Tibial nerve (tissue), 3 donors: Measurements from ENCODE around the gene MYO18B.

Experiments
- POLR2A ChIP-seq, 2 donors: fragments of 450-650 bp; IDR thresholded peaks; one replicate each; pipeline ENCODE4 v1.6.1; 2017; ENCODE audit warnings: antibody characterized with exemption in 2 of 2, mild to moderate bottlenecking in 2 of 2, moderate library complexity in 2 of 2
- TF ChIP-seq, protein P1 (sequence below), 5 experiments: fragments of 200-600 bp in 3 of 5; fragments of 450-650 bp in 2 of 5; sonication (generic) in 3 of 5; IDR thresholded peaks; one replicate each; pipeline ENCODE4 v1.5.1; 2016 to 2019; ENCODE audit warnings: antibody characterized with exemption in 5 of 5, mild to moderate bottlenecking in 3 of 5, moderate library complexity in 2 of 5

DNA sequence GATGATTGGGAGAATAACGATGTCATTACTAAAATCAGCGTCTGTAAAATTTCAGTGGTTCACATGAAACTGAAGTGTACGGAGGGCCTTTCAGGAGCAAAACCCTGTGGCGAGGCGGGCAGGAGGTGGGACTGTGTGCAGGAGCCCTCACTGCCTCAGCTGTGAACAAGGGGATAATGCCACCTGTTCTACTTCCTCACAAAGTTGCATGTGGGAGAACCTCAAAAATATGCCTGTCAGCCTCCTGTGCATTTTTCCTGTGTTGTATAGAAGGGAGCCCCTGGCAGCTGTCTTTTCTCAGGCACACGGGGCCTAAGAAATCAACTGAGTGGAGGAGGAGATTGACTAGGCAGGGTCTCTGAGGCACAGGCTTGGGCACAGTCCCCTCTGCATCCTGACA is 43.0 kb upstream of the MYO18B start:
- TF ChIP-seq POLR2A (IDR thresholded peaks at IDR 0.05): no peak
- TF ChIP-seq, protein P1, sequence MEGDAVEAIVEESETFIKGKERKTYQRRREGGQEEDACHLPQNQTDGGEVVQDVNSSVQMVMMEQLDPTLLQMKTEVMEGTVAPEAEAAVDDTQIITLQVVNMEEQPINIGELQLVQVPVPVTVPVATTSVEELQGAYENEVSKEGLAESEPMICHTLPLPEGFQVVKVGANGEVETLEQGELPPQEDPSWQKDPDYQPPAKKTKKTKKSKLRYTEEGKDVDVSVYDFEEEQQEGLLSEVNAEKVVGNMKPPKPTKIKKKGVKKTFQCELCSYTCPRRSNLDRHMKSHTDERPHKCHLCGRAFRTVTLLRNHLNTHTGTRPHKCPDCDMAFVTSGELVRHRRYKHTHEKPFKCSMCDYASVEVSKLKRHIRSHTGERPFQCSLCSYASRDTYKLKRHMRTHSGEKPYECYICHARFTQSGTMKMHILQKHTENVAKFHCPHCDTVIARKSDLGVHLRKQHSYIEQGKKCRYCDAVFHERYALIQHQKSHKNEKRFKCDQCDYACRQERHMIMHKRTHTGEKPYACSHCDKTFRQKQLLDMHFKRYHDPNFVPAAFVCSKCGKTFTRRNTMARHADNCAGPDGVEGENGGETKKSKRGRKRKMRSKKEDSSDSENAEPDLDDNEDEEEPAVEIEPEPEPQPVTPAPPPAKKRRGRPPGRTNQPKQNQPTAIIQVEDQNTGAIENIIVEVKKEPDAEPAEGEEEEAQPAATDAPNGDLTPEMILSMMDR (IDR thresholded peaks at IDR 0.05): no peak
